Hepatocyte (in vitro differentiated cells): ENCODE data around the gene SLX1A.

Source experiments
- CTCF ChIP-seq: fragments of 200-600 bp; sonication (generic); IDR thresholded peaks from 2 replicates; pipeline ENCODE4 v1.5.1; 2016; ENCODE audit warnings: antibody characterized with exemption, mild to moderate bottlenecking; ENCODE audit not compliant: poor library complexity
- EZH2phosphoT487 ChIP-seq: fragments of 200-600 bp; sonication (generic); IDR thresholded peaks from one replicate; pipeline ENCODE4 v1.6.1; 2018; ENCODE audit warnings: antibody characterized with exemption, mild to moderate bottlenecking, low read depth, moderate library complexity; ENCODE audit not compliant: unreplicated experiment, severe bottlenecking

- TF ChIP-seq CTCF (no peak), EZH2phosphoT487 (no peak)
Measured at GRCh38 chr16:30147843-30148510, 45.7 kb upstream of the SLX1A start.
